HCT116 (cell line): ENCODE results near the gene MGAT4A. TPM values are rescaled to one million over a fixed set of nuclear protein-coding genes. Genes with fewer than 3 reads are reported as not detected.

Source experiments
- ATAC-seq: fragments of 200-7000 bp; cut with Tn5 transposase; 2 replicates; pipeline ENCODE4 v1.9.1; 2020; ENCODE audit warnings: mild to moderate bottlenecking, moderate library complexity
- BruUV-seq: library from RNA; stranded (reverse); fragments of 400-500 nt; replicated peaks from 2 replicates; lab custom pipeline; 2021; lab: Mats Ljungman, UMichigan
- CTCF ChIA-PET: fragments of 300-600 bp; sonication (Branson Sonifier 250); formaldehyde crosslinking; loops from one replicate; lab custom pipeline; 2021; ENCODE audit warnings: antibody characterized with exemption; lab: Charles Lee
- POLR2A ChIA-PET: fragments of 300-600, 350-600 bp; sonication (Branson Sonifier 250); formaldehyde crosslinking; loops from one replicate; lab custom pipeline; 2021; ENCODE audit warnings: antibody characterized with exemption; lab: Charles Lee
- RAD21 ChIA-PET, 2 experiments: fragments of 300-600 bp; sonication (Branson Sonifier 250); formaldehyde crosslinking; loops; one replicate each; lab custom pipeline; 2023; ENCODE audit warnings: low total read pairs in 2 of 2; ENCODE audit not compliant: uncharacterized antibody in 2 of 2, unreplicated experiment in 2 of 2, low non-redundant PET in 1 of 2; lab: Charles Lee
- DNase-seq: peaks from one replicate; pipeline ENCODE4 v3.0.0-alpha.2; 2010; ENCODE audit warnings: low read depth, low spot score
- H2AFZ ChIP-seq: fragments of 200-600 bp; shearing (Covaris generic), sonication (generic); 2 replicates; pipeline ENCODE4 v1.6.1; 2017; ENCODE audit warnings: low read depth, mixed run types, mixed read lengths, antibody characterized with exemption, low read length; ENCODE audit not compliant: poor library complexity, severe bottlenecking
- H3K27ac ChIP-seq: 2 replicates; pipeline ENCODE4 v1.5.1; 2012; ENCODE audit warnings: low read depth, low read length
- H3K27me3 ChIP-seq: fragments of 200-600 bp; sonication (generic); 2 replicates; pipeline ENCODE4 v1.6.1; 2016; ENCODE audit warnings: mixed run types, low read length, mixed read lengths; ENCODE audit not compliant: insufficient read depth
- H3K36me3 ChIP-seq, 2 experiments: fragments of 200-500 bp in 1 of 2; fragments of 200-600 bp in 1 of 2; sonication (Bioruptor generic) in 1 of 2; sonication (generic) in 1 of 2; 2 replicates each; pipeline versions ENCODE4 v1.5.1 to v1.6.1; 2014 to 2016; ENCODE audit warnings: low read length in 2 of 2, inconsistent platforms in 1 of 2, mixed read lengths in 1 of 2, mixed run types in 1 of 2; ENCODE audit not compliant: insufficient read depth in 2 of 2, control insufficient read depth in 1 of 2
- H3K4me1 ChIP-seq, 2 experiments: fragments of 200-600 bp in 1 of 2; sonication (generic) in 1 of 2; 2 replicates each; pipeline versions ENCODE4 v1.5.1 to v1.6.1; 2012 to 2017; ENCODE audit warnings: low read length in 2 of 2, inconsistent platforms in 1 of 2, mild to moderate bottlenecking in 1 of 2, mixed read lengths in 1 of 2, mixed run types in 1 of 2, moderate library complexity in 1 of 2; ENCODE audit not compliant: insufficient read depth in 2 of 2, control insufficient read depth in 1 of 2
- H3K4me2 ChIP-seq: fragments of 200-600 bp; sonication (generic); 2 replicates; pipeline ENCODE4 v1.6.1; 2017; ENCODE audit warnings: mixed run types, low read length, mixed read lengths
- H3K4me3 ChIP-seq, 2 experiments: fragments of 200-600 bp in 1 of 2; sonication (generic) in 1 of 2; replicated peaks in 1 of 2; 2 replicates each; pipeline ENCODE4 v1.5.1; 2011 to 2016; ENCODE audit warnings: low read length in 2 of 2, control low read depth in 1 of 2, low read depth in 1 of 2, mild to moderate bottlenecking in 1 of 2, mixed read lengths in 1 of 2, mixed run types in 1 of 2
- H3K79me2 ChIP-seq: fragments of 200-600 bp; sonication (generic); 2 replicates; pipeline ENCODE4 v1.6.1; 2017; ENCODE audit warnings: mild to moderate bottlenecking, mixed run types, low read length, moderate library complexity, mixed read lengths; ENCODE audit not compliant: insufficient read depth
- H3K9ac ChIP-seq: fragments of 200-600 bp; sonication (generic); 2 replicates; pipeline ENCODE4 v1.6.1; 2016; ENCODE audit warnings: low read length, mixed read lengths
- H3K9me2 ChIP-seq: fragments of 200-600 bp; sonication (generic), shearing (Covaris generic); 2 replicates; pipeline ENCODE4 v1.6.1; 2017; ENCODE audit warnings: mixed run types, mild to moderate bottlenecking, moderate library complexity; ENCODE audit not compliant: insufficient read depth
- H3K9me3 ChIP-seq, 2 experiments: fragments of 200-500 bp in 1 of 2; fragments of 200-600 bp in 1 of 2; sonication (Bioruptor generic) in 1 of 2; sonication (generic) in 1 of 2; 2 replicates each; pipeline ENCODE4 v1.6.1; 2014 to 2017; ENCODE audit warnings: low read length in 2 of 2, mixed read lengths in 2 of 2, inconsistent platforms in 1 of 2, low read depth in 1 of 2, mild to moderate bottlenecking in 1 of 2, mixed run types in 1 of 2, moderate library complexity in 1 of 2; ENCODE audit not compliant: control insufficient read depth in 1 of 2, insufficient read depth in 1 of 2
- H4K20me1 ChIP-seq: fragments of 200-600 bp; sonication (generic), shearing (Covaris generic); 2 replicates; pipeline ENCODE4 v1.6.1; 2017; ENCODE audit warnings: mixed run types, mild to moderate bottlenecking, moderate library complexity; ENCODE audit not compliant: insufficient read depth
- CBX3 ChIP-seq: IDR thresholded peaks from 2 replicates; pipeline ENCODE4 v1.6.1; 2012; ENCODE audit warnings: low read depth
- CEBPB ChIP-seq: IDR thresholded peaks from 2 replicates; pipeline ENCODE4 v1.6.1; 2012; ENCODE audit warnings: low read depth
- EGR1 ChIP-seq: IDR thresholded peaks from 2 replicates; pipeline ENCODE4 v1.6.1; 2012; ENCODE audit warnings: low read depth
- EZH2phosphoT487 ChIP-seq: fragments of 200-600 bp; IDR thresholded peaks from 2 replicates; pipeline ENCODE4 v1.6.1; 2018; ENCODE audit warnings: antibody characterized with exemption, borderline replicate concordance
- FOSL1 ChIP-seq: IDR thresholded peaks from 2 replicates; pipeline ENCODE4 v1.6.1; 2012; ENCODE audit warnings: low read depth
- JUND ChIP-seq: IDR thresholded peaks from 2 replicates; pipeline ENCODE4 v1.6.1; 2012
- MAX ChIP-seq: IDR thresholded peaks from 2 replicates; pipeline ENCODE4 v1.6.1; 2012
- RAD21 ChIP-seq: IDR thresholded peaks from 2 replicates; pipeline ENCODE4 v1.6.1; 2012; ENCODE audit warnings: low read depth, mild to moderate bottlenecking
- SIN3A ChIP-seq: IDR thresholded peaks from 2 replicates; pipeline ENCODE4 v1.6.1; 2012; ENCODE audit warnings: low read depth
- SP1 ChIP-seq: IDR thresholded peaks from 2 replicates; pipeline ENCODE4 v1.6.1; 2012; ENCODE audit warnings: low read depth
- SRF ChIP-seq: IDR thresholded peaks from 2 replicates; pipeline ENCODE4 v1.6.1; 2012; ENCODE audit warnings: low read depth
- YY1 ChIP-seq: IDR thresholded peaks from 2 replicates; pipeline ENCODE4 v1.6.1; 2011; ENCODE audit warnings: low read length, low read depth, moderate library complexity, mild to moderate bottlenecking; ENCODE audit not compliant: insufficient replicate concordance; ENCODE audit errors: extremely low read depth
- ZBTB33 ChIP-seq: IDR thresholded peaks from 2 replicates; pipeline ENCODE4 v1.6.1; 2011; ENCODE audit warnings: mild to moderate bottlenecking, low read length, moderate library complexity; ENCODE audit not compliant: insufficient replicate concordance; ENCODE audit errors: extremely low read depth
- ZFX ChIP-seq: fragments of 450-650 bp; IDR thresholded peaks from 2 replicates; pipeline ENCODE4 v1.6.1; 2017
- ZNF274 ChIP-seq: fragments of 200-500 bp; sonication (Bioruptor generic); IDR thresholded peaks from 2 replicates; pipeline ENCODE4 v1.6.1; 2014; ENCODE audit warnings: mild to moderate bottlenecking, low read depth, low read length, inconsistent platforms
- intact Hi-C: fragments of 100-400 bp; cut with micrococcal nuclease; formaldehyde crosslinking; loops from 2 replicates; pipeline ENCODE4 v1.10.0; 2022
- total RNA-seq: library from RNA; stranded (reverse); gene quantifications from one replicate; pipeline ENCODE4 v1.2.1, GENCODE V29; 2021; ENCODE audit not compliant: unreplicated experiment
- TF ChIP-seq, protein P1 (sequence below): IDR thresholded peaks from 2 replicates; pipeline ENCODE4 v1.6.1; 2012; ENCODE audit warnings: low read depth

The MGAT4A gene
- total RNA-seq, 1 experiment from 2014 or later: 10.2 TPM

DNA sequence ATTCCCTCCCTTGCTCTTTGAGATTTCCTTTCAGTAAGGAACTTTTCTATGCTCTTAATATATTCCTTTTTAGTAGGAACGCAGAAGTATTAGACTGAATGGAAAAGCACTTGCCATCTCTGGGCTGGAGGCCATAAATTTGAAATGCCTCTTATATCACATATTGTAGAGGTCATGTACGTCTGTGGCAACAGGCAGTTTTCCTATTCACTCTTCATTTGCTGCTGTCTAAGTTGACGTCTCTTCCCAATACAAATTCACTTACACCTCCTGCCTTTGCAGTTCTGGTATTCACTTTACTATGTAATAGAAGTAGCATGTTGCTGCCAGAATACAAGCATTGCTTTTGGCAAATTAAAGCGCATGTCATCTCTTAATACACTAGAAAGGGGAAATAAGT, 34.7 kb downstream of the MGAT4A start (continued):
- TF ChIP-seq, protein P1, sequence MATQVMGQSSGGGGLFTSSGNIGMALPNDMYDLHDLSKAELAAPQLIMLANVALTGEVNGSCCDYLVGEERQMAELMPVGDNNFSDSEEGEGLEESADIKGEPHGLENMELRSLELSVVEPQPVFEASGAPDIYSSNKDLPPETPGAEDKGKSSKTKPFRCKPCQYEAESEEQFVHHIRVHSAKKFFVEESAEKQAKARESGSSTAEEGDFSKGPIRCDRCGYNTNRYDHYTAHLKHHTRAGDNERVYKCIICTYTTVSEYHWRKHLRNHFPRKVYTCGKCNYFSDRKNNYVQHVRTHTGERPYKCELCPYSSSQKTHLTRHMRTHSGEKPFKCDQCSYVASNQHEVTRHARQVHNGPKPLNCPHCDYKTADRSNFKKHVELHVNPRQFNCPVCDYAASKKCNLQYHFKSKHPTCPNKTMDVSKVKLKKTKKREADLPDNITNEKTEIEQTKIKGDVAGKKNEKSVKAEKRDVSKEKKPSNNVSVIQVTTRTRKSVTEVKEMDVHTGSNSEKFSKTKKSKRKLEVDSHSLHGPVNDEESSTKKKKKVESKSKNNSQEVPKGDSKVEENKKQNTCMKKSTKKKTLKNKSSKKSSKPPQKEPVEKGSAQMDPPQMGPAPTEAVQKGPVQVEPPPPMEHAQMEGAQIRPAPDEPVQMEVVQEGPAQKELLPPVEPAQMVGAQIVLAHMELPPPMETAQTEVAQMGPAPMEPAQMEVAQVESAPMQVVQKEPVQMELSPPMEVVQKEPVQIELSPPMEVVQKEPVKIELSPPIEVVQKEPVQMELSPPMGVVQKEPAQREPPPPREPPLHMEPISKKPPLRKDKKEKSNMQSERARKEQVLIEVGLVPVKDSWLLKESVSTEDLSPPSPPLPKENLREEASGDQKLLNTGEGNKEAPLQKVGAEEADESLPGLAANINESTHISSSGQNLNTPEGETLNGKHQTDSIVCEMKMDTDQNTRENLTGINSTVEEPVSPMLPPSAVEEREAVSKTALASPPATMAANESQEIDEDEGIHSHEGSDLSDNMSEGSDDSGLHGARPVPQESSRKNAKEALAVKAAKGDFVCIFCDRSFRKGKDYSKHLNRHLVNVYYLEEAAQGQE: no peak
- TF ChIP-seq MAX: no peak
- TF ChIP-seq SP1: no peak
- TF ChIP-seq JUND: no peak
- no peak for TF ChIP-seq EGR1
- TF ChIP-seq SIN3A: no peak
- TF ChIP-seq SRF: no peak
- TF ChIP-seq ZBTB33: no peak
- TF ChIP-seq CBX3: no peak
- no peak for TF ChIP-seq EZH2phosphoT487

- Histone ChIP-seq H3K9me2 (no peaks in the 10 kb centered on the region), H3K79me2 (no peaks in the 10 kb centered on the region), H3K4me2 (no peak overlapping the region), H3K4me3 (no peak overlapping the region), H3K27me3 (no peaks in the 10 kb centered on the region), H3K4me1 (no peaks in the 10 kb centered on the region), H3K36me3 (no peaks in the 10 kb centered on the region), H3K9me3 (no peaks in the 10 kb centered on the region), H3K27ac (no peak overlapping the region), H3K9ac (no peak overlapping the region), H4K20me1 (no peaks in the 10 kb centered on the region), H2AFZ (no peak overlapping the region)
- ATAC-seq (no peak), DNase-seq (no peak)
- intact Hi-C loops: no loop called here
- CTCF ChIA-PET: no interaction called here
- no peak for TF ChIP-seq CEBPB
- TF ChIP-seq ZBTB33: no peak
- TF ChIP-seq ZNF274: no peak
- TF ChIP-seq YY1: no peak
- TF ChIP-seq RAD21: no peak
- TF ChIP-seq ZFX: no peak
- TF ChIP-seq FOSL1: no peak
- POLR2A ChIA-PET: no interaction called here
- RAD21 ChIA-PET: no interaction called here
- BruUV-seq: no TSS peak
Measured at GRCh38 chr2:98695255-98695654, 35.7 kb downstream of the MGAT4A start.
